SK-N-MC (cell line): ENCODE results near the gene BUD23.

Source experiments
- EZH2 ChIP-seq: fragments of 200-600 bp; sonication (generic); IDR thresholded peaks from one replicate; pipeline ENCODE4 v1.6.1; 2017; ENCODE audit warnings: antibody characterized with exemption
- FOXP2 ChIP-seq: optimal IDR thresholded peaks from 2 replicates; pipeline ENCODE3; 2011; ENCODE audit warnings: mild to moderate bottlenecking, moderate library complexity; ENCODE audit not compliant: insufficient read depth; ENCODE audit errors: extremely low read length, control extremely low read depth
- POLR2AphosphoS5 ChIP-seq: IDR thresholded peaks from 2 replicates; pipeline ENCODE4 v1.6.1; 2012; ENCODE audit warnings: mild to moderate bottlenecking, low read depth, low read length, borderline replicate concordance

GRCh38 chr7:73678862-73679261, 4.5 kb upstream of the BUD23 start:
- TF ChIP-seq POLR2AphosphoS5 (no peak), EZH2 (no peak), FOXP2 (no peak)
